SK-N-SH (cell line): ENCODE results near the gene IFT122. TPM values are rescaled to one million over a fixed set of nuclear protein-coding genes. Genes with fewer than 3 reads are reported as not detected.

Experiments used
- CTCF ChIA-PET: fragments of 300-600, 350-600 bp; formaldehyde crosslinking; extraction: SDS; loops from one replicate; lab custom pipeline; 2021; lab: Yijun Ruan, JAX
- POLR2A ChIA-PET: fragments of 350-600 bp; sonication (Branson Sonifier 250); formaldehyde crosslinking; extraction: SDS; loops from one replicate; lab custom pipeline; 2020; ENCODE audit warnings: antibody characterized with exemption, inconsistent platforms; lab: Yijun Ruan, JAX
- DNase-seq: peaks from one replicate; pipeline ENCODE4 v3.0.0; 2012
- H2AFZ ChIP-seq: fragments of 200-600 bp; sonication (generic); 2 replicates; pipeline ENCODE4 v1.8.1; 2016; ENCODE audit warnings: antibody characterized with exemption, mild to moderate bottlenecking, low read depth
- H3F3A ChIP-seq: fragments of 200-600 bp; sonication (generic); replicated peaks from 2 replicates; pipeline ENCODE3; 2016; ENCODE audit warnings: antibody characterized with exemption, mild to moderate bottlenecking; ENCODE audit not compliant: insufficient read depth
- H3K27ac ChIP-seq, 2 experiments: fragments of 200-500 bp in 1 of 2; fragments of 200-600 bp in 1 of 2; sonication (Bioruptor generic) in 1 of 2; sonication (generic), shearing (Covaris generic) in 1 of 2; 2 replicates each; pipeline versions ENCODE4 v1.5.1 to v1.6.1; 2014 to 2016; ENCODE audit warnings: low read depth in 2 of 2, inconsistent platforms in 1 of 2, low read length in 1 of 2, mild to moderate bottlenecking in 1 of 2, mixed read lengths in 1 of 2
- H3K27me3 ChIP-seq: fragments of 200-600 bp; sonication (generic), shearing (Covaris generic); 2 replicates; pipeline ENCODE4 v1.6.1; 2016; ENCODE audit warnings: mixed run types; ENCODE audit not compliant: insufficient read depth
- H3K36me3 ChIP-seq, 2 experiments: fragments of 200-500 bp in 1 of 2; fragments of 200-600 bp in 1 of 2; sonication (Bioruptor generic) in 1 of 2; sonication (generic) in 1 of 2; replicated peaks in 1 of 2; 2 replicates each; pipeline versions ENCODE3 to v1.5.1; 2014 to 2016; ENCODE audit warnings: low read length in 1 of 2, mild to moderate bottlenecking in 1 of 2; ENCODE audit not compliant: insufficient read depth in 2 of 2, control insufficient read depth in 1 of 2
- H3K4me1 ChIP-seq, 2 experiments: fragments of 200-500 bp in 1 of 2; fragments of 200-600 bp in 1 of 2; sonication (Bioruptor generic) in 1 of 2; sonication (generic), shearing (Covaris generic) in 1 of 2; 2 replicates each; pipeline versions ENCODE4 v1.5.1 to v1.6.1; 2014 to 2016; ENCODE audit warnings: low read depth in 1 of 2, low read length in 1 of 2, mixed run types in 1 of 2; ENCODE audit not compliant: insufficient read depth in 2 of 2, control insufficient read depth in 1 of 2
- H3K4me2 ChIP-seq: fragments of 200-600 bp; sonication (generic), shearing (Covaris generic); 2 replicates; pipeline ENCODE4 v1.6.1; 2017; ENCODE audit warnings: mixed run types
- H3K4me3 ChIP-seq, 2 experiments: fragments of 200-500 bp in 1 of 2; fragments of 200-600 bp in 1 of 2; sonication (Bioruptor generic) in 1 of 2; sonication (generic), shearing (Covaris generic) in 1 of 2; 2 replicates each; pipeline versions ENCODE4 v1.5.1 to v1.8.1; 2014 to 2016; ENCODE audit warnings: low read depth in 2 of 2, inconsistent platforms in 1 of 2, low read length in 1 of 2, mild to moderate bottlenecking in 1 of 2, mixed read lengths in 1 of 2, moderate library complexity in 1 of 2
- H3K79me2 ChIP-seq: fragments of 200-600 bp; sonication (generic); 2 replicates; pipeline ENCODE4 v1.8.1; 2017; ENCODE audit warnings: mild to moderate bottlenecking; ENCODE audit not compliant: insufficient read depth
- H3K9ac ChIP-seq: fragments of 200-600 bp; sonication (generic); 2 replicates; pipeline ENCODE4 v1.6.1; 2017; ENCODE audit warnings: mixed run types
- H3K9me2 ChIP-seq: fragments of 200-600 bp; sonication (generic); 2 replicates; pipeline ENCODE4 v1.6.1; 2017; ENCODE audit warnings: mixed run types
- H3K9me3 ChIP-seq: fragments of 200-600 bp; sonication (generic); 2 replicates; pipeline ENCODE4 v1.6.1; 2017; ENCODE audit warnings: mixed run types, mild to moderate bottlenecking, moderate library complexity
- H4K20me1 ChIP-seq: fragments of 200-600 bp; sonication (generic); 2 replicates; pipeline ENCODE4 v1.6.1; 2017; ENCODE audit warnings: mild to moderate bottlenecking, mixed run types; ENCODE audit not compliant: insufficient read depth
- EZH2phosphoT487 ChIP-seq: fragments of 200-600 bp; sonication (generic); IDR thresholded peaks from 2 replicates; pipeline ENCODE4 v1.6.1; 2017; ENCODE audit warnings: low read depth, mixed run types, mild to moderate bottlenecking, antibody characterized with exemption, moderate library complexity, borderline replicate concordance
- FOSL2 ChIP-seq: IDR thresholded peaks from 2 replicates; pipeline ENCODE4 v1.4.0; 2012; ENCODE audit warnings: low read depth, mild to moderate bottlenecking, moderate library complexity, borderline replicate concordance
- FOXJ3 ChIP-seq: sonication (generic); formaldehyde crosslinking; IDR thresholded peaks from 2 replicates; pipeline ENCODE4 v1.5.1; 2020; ENCODE audit warnings: mild to moderate bottlenecking, missing genetic modification reagents
- GABPA ChIP-seq: IDR thresholded peaks from 2 replicates; pipeline ENCODE4 v1.4.0; 2012; ENCODE audit warnings: low read depth, mild to moderate bottlenecking
- GATA2 ChIP-seq: sonication (generic); formaldehyde crosslinking; IDR thresholded peaks from 2 replicates; pipeline ENCODE4 v1.5.0; 2020; ENCODE audit warnings: mild to moderate bottlenecking, missing genetic modification reagents
- IRF3 ChIP-seq: fragments of 150-350 bp; IDR thresholded peaks from 2 replicates; pipeline ENCODE4 v1.6.1; 2016; ENCODE audit warnings: mild to moderate bottlenecking, low read depth, low read length
- MXI1 ChIP-seq: IDR thresholded peaks from 2 replicates; pipeline ENCODE4 v1.6.1; 2012; ENCODE audit warnings: mild to moderate bottlenecking, low read depth, low read length, improper control_type of control experiment
- NRF1 ChIP-seq: IDR thresholded peaks from 2 replicates; pipeline ENCODE4 v1.6.1; 2012; ENCODE audit warnings: low read depth, mild to moderate bottlenecking, low read length
- POLR2AphosphoS5 ChIP-seq: IDR thresholded peaks from 2 replicates; pipeline ENCODE4 v1.6.1; 2012; ENCODE audit warnings: low read depth, low read length
- RAD21 ChIP-seq: IDR thresholded peaks from 2 replicates; pipeline ENCODE4 v1.6.1; 2012; ENCODE audit warnings: mild to moderate bottlenecking, low read length
- RCOR1 ChIP-seq: fragments of 150-350 bp; IDR thresholded peaks from 2 replicates; pipeline ENCODE4 v1.6.1; 2017; ENCODE audit warnings: antibody characterized with exemption, low read length
- REST ChIP-seq: IDR thresholded peaks from 2 replicates; pipeline ENCODE4 v1.6.1; 2012; ENCODE audit warnings: mild to moderate bottlenecking, low read depth, low read length, moderate library complexity
- RXRA ChIP-seq: IDR thresholded peaks from 2 replicates; pipeline ENCODE4 v1.4.0; 2012; ENCODE audit warnings: low read depth, mild to moderate bottlenecking, borderline replicate concordance
- SMC3 ChIP-seq: IDR thresholded peaks from 2 replicates; pipeline ENCODE4 v1.6.1; 2012; ENCODE audit warnings: low read depth, low read length, improper control_type of control experiment
- TAF1 ChIP-seq: IDR thresholded peaks from 2 replicates; pipeline ENCODE4 v1.6.1; 2012; ENCODE audit warnings: low read depth, mild to moderate bottlenecking, low read length, moderate library complexity, borderline replicate concordance
- WGBS: methylation state at CpG from one replicate; pipeline ENCODE4 v1.1.6; 2017; ENCODE audit warnings: low lambda C conversion rate; 5-methylcytosine and 5-hydroxymethylcytosine counted together
- polyA plus RNA-seq, 3 experiments: library from polyadenylated mRNA; depleted of rRNA; stranded (reverse); fragments of >200 nt; gene quantifications; 2 replicates each; pipeline ENCODE4 v1.2.3, GENCODE V29; 2012
- TF ChIP-seq, protein P1 (sequence below): fragments of 150-350 bp; IDR thresholded peaks from 2 replicates; pipeline ENCODE4 v1.6.1; 2017; ENCODE audit warnings: antibody characterized with exemption, low read length, low read depth, borderline replicate concordance
- TF ChIP-seq, protein P2 (sequence below): IDR thresholded peaks from 2 replicates; pipeline ENCODE4 v1.4.0; 2012; ENCODE audit warnings: low read depth

IFT122 gene
- polyA plus RNA-seq, 1 of the 3 experiments (the other 2 are of a cell fraction): 20.1 TPM

DNA sequence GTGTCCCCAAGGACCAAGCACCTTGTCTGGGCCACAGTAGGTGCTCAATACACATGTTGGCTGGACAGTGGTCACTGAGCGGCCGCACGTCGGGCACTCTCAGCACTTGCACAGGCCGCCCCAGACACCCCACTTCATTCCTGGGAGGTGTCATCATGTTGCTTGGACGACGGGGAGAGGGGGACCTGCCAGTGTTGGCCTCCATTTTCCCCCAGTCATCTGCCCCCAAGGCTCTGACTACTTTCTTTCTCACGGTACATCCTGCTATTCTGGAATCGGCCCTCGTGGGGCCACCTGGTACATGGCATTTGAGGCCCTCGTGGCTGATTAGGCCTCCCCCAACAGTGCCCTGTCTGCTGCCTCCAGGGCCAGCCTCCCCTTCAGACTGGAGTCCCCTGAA lies 87.2 kb downstream of the IFT122 start:
- ChIA-PET CTCF (interaction anchor here (0.6 to 1.2 kb wide), 2 partner anchors 37 to 1676 kb away, joined by 3 to 7 read pairs; no protein-coding TSS in a partner anchor), POLR2A (no interaction called here)
- WGBS: 84% methylated on average over 11 of the region's 11 CpGs

DNA sequence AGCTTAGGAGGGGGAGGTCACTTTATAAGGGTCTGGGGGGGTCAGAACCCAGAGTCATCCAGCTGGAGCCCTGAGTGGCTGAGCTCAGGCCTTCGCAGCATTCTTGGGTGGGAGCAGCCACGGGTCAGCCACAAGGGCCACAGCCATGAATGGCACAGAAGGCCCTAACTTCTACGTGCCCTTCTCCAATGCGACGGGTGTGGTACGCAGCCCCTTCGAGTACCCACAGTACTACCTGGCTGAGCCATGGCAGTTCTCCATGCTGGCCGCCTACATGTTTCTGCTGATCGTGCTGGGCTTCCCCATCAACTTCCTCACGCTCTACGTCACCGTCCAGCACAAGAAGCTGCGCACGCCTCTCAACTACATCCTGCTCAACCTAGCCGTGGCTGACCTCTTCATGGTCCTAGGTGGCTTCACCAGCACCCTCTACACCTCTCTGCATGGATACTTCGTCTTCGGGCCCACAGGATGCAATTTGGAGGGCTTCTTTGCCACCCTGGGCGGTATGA lies 88.6 kb downstream of the IFT122 start, which contains the start of gene RHO:
Gene RHO (plus strand): TSS at position 51 of the 512 bp plus-strand sequence. CDS start 95 bp downstream, at position 146.
- no peak within 1 kb of the TSS for H3K4me3 ChIP-seq
- H3K36me3 ChIP-seq: no peaks in the 10 kb centered on the region
- H2AFZ ChIP-seq: no peak within 1 kb of the TSS
- H3K79me2 ChIP-seq: no peaks in the 10 kb centered on the region
- no peaks in the 10 kb centered on the region for H3K27me3 ChIP-seq
- no peaks in the 10 kb centered on the region for H3K9me2 ChIP-seq
- no peak within 1 kb of the TSS for H3K27ac ChIP-seq
- POLR2A ChIA-PET: no interaction called here
- DNase-seq: no peak
- H3K9me3 ChIP-seq: no peaks in the 10 kb centered on the region
- no peaks in the 10 kb centered on the region for H3K4me1 ChIP-seq
- 95% methylated on average over 11 of the region's 18 CpGs for WGBS
- CTCF ChIA-PET: interaction anchor here (0.6 to 1.2 kb wide), 2 partner anchors 38 to 48 kb away, joined by 3 to 7 read pairs; no protein-coding TSS in a partner anchor
- H3K4me2 ChIP-seq: no peak within 1 kb of the TSS
- no peak within 1 kb of the TSS for H3K9ac ChIP-seq
- H4K20me1 ChIP-seq: no peaks in the 10 kb centered on the region
- no peaks in the 10 kb centered on the region for H3F3A ChIP-seq
- TF ChIP-seq, protein P1, sequence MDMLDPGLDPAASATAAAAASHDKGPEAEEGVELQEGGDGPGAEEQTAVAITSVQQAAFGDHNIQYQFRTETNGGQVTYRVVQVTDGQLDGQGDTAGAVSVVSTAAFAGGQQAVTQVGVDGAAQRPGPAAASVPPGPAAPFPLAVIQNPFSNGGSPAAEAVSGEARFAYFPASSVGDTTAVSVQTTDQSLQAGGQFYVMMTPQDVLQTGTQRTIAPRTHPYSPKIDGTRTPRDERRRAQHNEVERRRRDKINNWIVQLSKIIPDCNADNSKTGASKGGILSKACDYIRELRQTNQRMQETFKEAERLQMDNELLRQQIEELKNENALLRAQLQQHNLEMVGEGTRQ: no peak
- TF ChIP-seq MXI1: no peak
- no peak for TF ChIP-seq IRF3
- no peak for TF ChIP-seq FOXJ3 (CRISPR knock-in tag)
- TF ChIP-seq RCOR1: no peak
- no peak for TF ChIP-seq FOSL2
- no peak for TF ChIP-seq NRF1
- TF ChIP-seq, protein P2, sequence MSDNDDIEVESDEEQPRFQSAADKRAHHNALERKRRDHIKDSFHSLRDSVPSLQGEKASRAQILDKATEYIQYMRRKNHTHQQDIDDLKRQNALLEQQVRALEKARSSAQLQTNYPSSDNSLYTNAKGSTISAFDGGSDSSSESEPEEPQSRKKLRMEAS: no peak

More for the DNA sequence above, 87.2 kb downstream of the IFT122 start:
- Histone ChIP-seq H3K9ac (no peak overlapping the region), H2AFZ (no peak overlapping the region), H3K9me3 (no peaks in the 10 kb centered on the region), H4K20me1 (no peaks in the 10 kb centered on the region), H3K9me2 (no peaks in the 10 kb centered on the region), H3K4me1 (no peaks in the 10 kb centered on the region), H3K36me3 (no peaks in the 10 kb centered on the region), H3K27me3 (no peaks in the 10 kb centered on the region), H3K27ac (no peak overlapping the region), H3F3A (no peaks in the 10 kb centered on the region), H3K79me2 (no peaks in the 10 kb centered on the region), H3K4me3 (no peak overlapping the region), H3K4me2 (no peak overlapping the region)
- DNase-seq: no peak
- TF ChIP-seq GABPA (no peak), POLR2AphosphoS5 (no peak), SMC3 (no peak), FOSL2 (no peak), TAF1 (no peak), RAD21 (no peak), REST (no peak), EZH2phosphoT487 (no peak), FOXJ3 (CRISPR knock-in tag) (no peak), GATA2 (no peak), MXI1 (no peak), RXRA (no peak)
